ENCODE measurements around the gene C12orf57. TPM values are rescaled to one million over a fixed set of nuclear protein-coding genes. Genes with fewer than 3 reads are reported as not detected.

C12orf57 gene
- total and polyA plus RNA-seq, 2 of the 13 experiments (the other 11 are each of a cell fraction or from before 2014, with no cell fraction given), result 84.0 to 287 TPM

GRCh38 chr12:6943722-6944380 is at the start of gene C12orf57, which contains the start of gene RNU7-1 (continued):
- TF ChIP-seq CBX2 (IDR thresholded peaks at IDR 0.05; ENCODE audit: low read depth, low read length) (no peak), CBX2 (CRISPR knock-in tag; IDR thresholded peaks at IDR 0.05; ENCODE audit: low read depth) (no peak), ZNF607 (CRISPR knock-in tag; IDR thresholded peaks at IDR 0.05; ENCODE audit: borderline replicate concordance) (no peak), ZMYM4 (CRISPR knock-in tag; IDR thresholded peaks at IDR 0.05) (peak; percentile 57; the same call in 1 of the 2 replicates), TEF (CRISPR knock-in tag; IDR thresholded peaks at IDR 0.05) (peak; percentile 79; the same call in 1 of the 2 replicates), ZBTB8A (CRISPR knock-in tag; IDR thresholded peaks at IDR 0.05; ENCODE audit: borderline replicate concordance, low read depth) (0 out of 2 replicates have a peak, but pooled peaks have one; percentile 55), SNAPC4 (CRISPR knock-in tag; IDR thresholded peaks at IDR 0.05) (peak; percentile 100), FOXM1 (CRISPR knock-in tag; IDR thresholded peaks at IDR 0.05) (no peak), FOXA1 (IDR thresholded peaks at IDR 0.05) (no peak), FOXA1 (CRISPR knock-in tag; IDR thresholded peaks at IDR 0.05) (no peak; the same call in 1 of the 2 replicates), IRX3 (CRISPR knock-in tag; IDR thresholded peaks at IDR 0.05; ENCODE audit: borderline replicate concordance, low read depth) (peak; percentile 89), EZH2 (conservative IDR thresholded peaks at IDR 0.05; ENCODE audit: low read depth, low read length) (no peak), ZBTB2 (CRISPR knock-in tag; IDR thresholded peaks at IDR 0.05; ENCODE audit: low read depth) (peak; percentile 77), ZNF790 (CRISPR knock-in tag; IDR thresholded peaks at IDR 0.05; ENCODE audit: borderline replicate concordance) (0 out of 2 replicates have a peak, but pooled peaks have one; percentile 60), ZNF556 (CRISPR knock-in tag; IDR thresholded peaks at IDR 0.05; ENCODE audit: borderline replicate concordance) (peak; percentile 52; the same call in 1 of the 2 replicates), MED13 (CRISPR knock-in tag; IDR thresholded peaks at IDR 0.05) (peak; percentile 34; the same call in 1 of the 2 replicates), ATF7-NPFF (CRISPR knock-in tag; IDR thresholded peaks at IDR 0.05; ENCODE audit: low read depth) (peak; percentile 84), SALL1 (CRISPR knock-in tag; IDR thresholded peaks at IDR 0.05) (peak; percentile 25; the same call in 1 of the 2 replicates), CHD4 (IDR thresholded peaks at IDR 0.05; ENCODE audit: borderline replicate concordance, low read length) (no peak), ZNF333 (CRISPR knock-in tag; IDR thresholded peaks at IDR 0.05; ENCODE audit: borderline replicate concordance) (peak; percentile 10; the same call in 1 of the 2 replicates), NCOA5 (CRISPR knock-in tag; IDR thresholded peaks at IDR 0.05) (0 out of 2 replicates have a peak, but pooled peaks have one; percentile 21), ZNF780A (CRISPR knock-in tag; IDR thresholded peaks at IDR 0.05) (peak; percentile 96), MEF2D (CRISPR knock-in tag; IDR thresholded peaks at IDR 0.05) (no peak), ZNF615 (CRISPR knock-in tag; IDR thresholded peaks at IDR 0.05; ENCODE audit: borderline replicate concordance) (no peak; the same call in 1 of the 2 replicates)
